GM10266 (cell line): Measurements from ENCODE around the gene PRSS16.

Experiments
- DNase-seq: peaks from one replicate; pipeline ENCODE4 v3.0.0; 2012; ENCODE audit errors: extremely low spot score
- TF ChIP-seq, protein P1 (sequence below): IDR thresholded peaks from 2 replicates; pipeline ENCODE4 v1.5.1; 2012; ENCODE audit warnings: mild to moderate bottlenecking, low read depth; ENCODE audit not compliant: control insufficient read depth, insufficient read depth; ENCODE audit errors: missing control alignments

PRSS16 gene

DNA sequence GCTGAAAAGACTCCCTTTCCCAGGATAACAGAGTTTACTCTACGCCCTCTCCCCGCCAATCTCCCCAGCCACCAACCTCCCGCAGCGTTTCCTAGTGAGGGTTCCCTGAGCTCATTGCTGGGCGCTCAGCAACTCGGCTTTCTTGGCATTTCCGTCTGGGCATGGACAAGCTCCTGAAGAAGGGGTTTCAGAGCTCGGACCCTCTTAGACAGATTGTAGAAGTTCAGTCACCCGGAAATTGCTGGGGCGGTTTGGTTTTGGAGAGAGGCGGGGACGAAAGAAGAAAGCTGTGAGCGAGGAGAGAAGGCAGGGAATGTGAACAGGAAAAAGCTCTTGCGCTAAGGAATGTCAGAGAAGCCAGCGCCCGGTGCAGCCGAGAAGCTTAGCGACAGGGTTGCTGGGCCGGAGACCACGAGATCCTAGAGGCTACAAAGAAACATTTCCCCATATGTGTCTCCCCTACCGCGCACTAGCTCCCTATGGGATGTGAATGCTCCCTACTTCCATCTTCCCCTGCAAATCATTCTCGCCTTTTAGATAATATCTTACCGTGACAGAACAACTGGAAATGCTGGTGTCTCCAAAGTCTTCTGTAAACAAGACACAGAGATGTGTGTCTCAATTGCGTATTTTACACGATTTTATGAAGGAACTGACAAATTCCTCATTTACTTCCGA is 48.7 kb downstream of the PRSS16 start:
- DNase-seq = no peak
- TF ChIP-seq, protein P1, sequence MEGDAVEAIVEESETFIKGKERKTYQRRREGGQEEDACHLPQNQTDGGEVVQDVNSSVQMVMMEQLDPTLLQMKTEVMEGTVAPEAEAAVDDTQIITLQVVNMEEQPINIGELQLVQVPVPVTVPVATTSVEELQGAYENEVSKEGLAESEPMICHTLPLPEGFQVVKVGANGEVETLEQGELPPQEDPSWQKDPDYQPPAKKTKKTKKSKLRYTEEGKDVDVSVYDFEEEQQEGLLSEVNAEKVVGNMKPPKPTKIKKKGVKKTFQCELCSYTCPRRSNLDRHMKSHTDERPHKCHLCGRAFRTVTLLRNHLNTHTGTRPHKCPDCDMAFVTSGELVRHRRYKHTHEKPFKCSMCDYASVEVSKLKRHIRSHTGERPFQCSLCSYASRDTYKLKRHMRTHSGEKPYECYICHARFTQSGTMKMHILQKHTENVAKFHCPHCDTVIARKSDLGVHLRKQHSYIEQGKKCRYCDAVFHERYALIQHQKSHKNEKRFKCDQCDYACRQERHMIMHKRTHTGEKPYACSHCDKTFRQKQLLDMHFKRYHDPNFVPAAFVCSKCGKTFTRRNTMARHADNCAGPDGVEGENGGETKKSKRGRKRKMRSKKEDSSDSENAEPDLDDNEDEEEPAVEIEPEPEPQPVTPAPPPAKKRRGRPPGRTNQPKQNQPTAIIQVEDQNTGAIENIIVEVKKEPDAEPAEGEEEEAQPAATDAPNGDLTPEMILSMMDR = no peak

DNA sequence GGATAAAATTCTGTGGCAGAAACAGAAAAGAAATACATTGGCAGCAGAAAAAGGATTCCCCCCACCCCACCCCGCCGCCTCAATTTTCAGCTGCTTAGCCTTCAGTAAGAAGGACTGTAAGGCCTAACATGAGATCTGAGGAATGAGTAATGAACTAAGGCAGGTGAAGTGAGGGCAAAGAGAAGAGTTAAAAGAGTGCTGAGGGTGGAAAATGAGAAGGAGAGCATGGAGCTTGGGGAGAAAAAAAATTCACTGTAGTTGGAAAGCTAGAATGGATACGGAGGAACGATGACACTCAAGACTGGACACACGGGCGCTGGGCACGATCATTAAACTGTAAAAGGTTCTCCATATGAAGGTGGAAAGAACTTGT is 50.0 kb downstream of the PRSS16 start:
- no peak for DNase-seq
- TF ChIP-seq, protein P1 = no peak

DNA sequence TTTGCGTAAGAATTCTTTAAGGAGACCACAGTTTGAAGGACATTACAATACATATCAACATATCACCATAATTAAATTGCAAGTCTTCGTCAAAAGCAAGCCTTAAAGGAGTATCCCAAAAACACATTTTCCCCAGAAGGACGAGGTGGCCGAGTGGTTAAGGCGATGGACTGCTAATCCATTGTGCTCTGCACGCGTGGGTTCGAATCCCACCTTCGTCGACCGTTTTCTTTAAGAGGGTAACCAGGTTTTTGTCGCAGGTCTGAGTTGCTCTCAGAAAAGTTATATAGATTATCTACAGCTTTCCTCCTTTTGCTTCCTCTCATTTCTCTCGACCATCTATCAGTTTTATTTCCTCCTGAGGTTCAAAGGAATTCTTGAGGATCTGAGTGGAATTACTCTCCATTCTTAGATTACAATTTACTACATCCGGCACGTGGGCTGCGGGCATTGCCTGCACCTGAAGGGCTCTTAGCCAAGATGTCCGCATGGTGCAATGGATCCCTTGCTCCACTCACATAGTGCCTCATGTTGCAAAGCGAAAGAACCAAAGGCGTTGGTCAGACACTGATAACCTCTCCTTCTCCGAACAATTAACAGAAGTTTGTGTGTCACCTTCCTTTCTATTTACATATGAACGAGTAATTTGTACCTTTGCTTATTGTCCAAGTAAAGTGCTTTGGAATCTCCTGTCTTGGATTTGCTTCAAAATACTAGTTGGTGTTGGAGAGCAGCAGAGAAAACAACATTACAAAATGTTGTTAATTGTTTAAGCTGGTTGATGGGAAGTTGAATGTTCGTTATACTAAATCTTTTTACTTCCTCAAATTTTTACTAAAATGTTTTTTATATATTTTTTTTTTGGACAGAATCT is 50.6 kb downstream of the PRSS16 start:
- no peak for DNase-seq

DNA sequence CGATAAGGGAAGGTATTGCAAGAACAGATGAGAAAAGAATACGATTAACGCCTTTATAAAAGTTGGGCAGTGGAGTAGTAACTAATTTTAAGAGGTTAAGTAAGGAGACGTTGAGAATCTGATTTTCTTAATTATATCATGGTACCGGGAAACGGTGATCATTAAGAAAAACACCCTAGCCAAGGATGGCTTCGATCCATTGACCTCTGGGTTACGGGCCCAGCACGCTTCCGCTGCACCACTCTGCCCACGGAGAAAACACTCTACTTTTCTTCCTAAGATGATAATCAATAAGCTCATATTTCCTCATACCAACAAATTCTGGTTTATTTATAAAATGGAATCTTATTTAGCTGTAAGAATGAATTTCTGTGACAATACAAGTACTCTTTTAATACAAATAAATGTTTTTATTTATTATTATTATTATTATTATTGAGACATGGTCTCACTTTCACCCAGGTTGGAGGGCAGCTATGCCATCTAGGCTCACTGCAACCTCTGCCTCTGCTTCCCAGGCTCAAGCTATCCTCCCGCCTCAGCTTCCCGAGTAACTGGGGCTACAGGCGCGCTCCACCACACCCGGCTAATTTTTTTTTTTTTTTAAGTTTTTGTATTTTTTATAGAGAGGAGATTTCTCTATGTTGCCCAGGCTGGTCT is 56.2 kb downstream of the PRSS16 start:
- TF ChIP-seq, protein P1 = no peak
- no peak for DNase-seq

More for the DNA sequence above, 50.6 kb downstream of the PRSS16 start:
- TF ChIP-seq, protein P1 = no peak
